Stimulated activated CD8-positive, alpha-beta memory T cell treated with anti-CD3 and anti-CD28 coated beads, Interleukin-12 subunit alpha, Interleukin-12 subunit beta, amount 100 ng/mL, for 1 hour (primary cell): Measurements from ENCODE around the gene CSNK2B.
"Not testable (repeated sequence)": the region's sequence is repeated elsewhere in the genome, so short reads cannot be mapped to it uniquely, and the experiment has no call there.

Experiments
- DNase-seq: peaks from one replicate; pipeline ENCODE4 v3.0.0-alpha.2; 2020; ENCODE audit warnings: low read depth

CSNK2B gene

GRCh38 chr6:31687860-31688693, 22.2 kb downstream of the CSNK2B start:
- DNase-seq = no peak

GRCh38 chr6:31689249-31690110, 23.6 kb downstream of the CSNK2B start:
- DNase-seq = no peak

GRCh38 chr6:31690231-31691077, 24.6 kb downstream of the CSNK2B start:
- DNase-seq = no peak

- DNase-seq = no peak
Observed at GRCh38 chr6:31691078-31691463, 25.2 kb downstream of the CSNK2B start.

GRCh38 chr6:31691564-31692108, 25.8 kb downstream of the CSNK2B start:
- DNase-seq = no peak

- DNase-seq = no peak
Observed at GRCh38 chr6:31692353-31692752, 26.5 kb downstream of the CSNK2B start.

- no peak for DNase-seq
Observed at GRCh38 chr6:31692886-31693285, 27.0 kb downstream of the CSNK2B start.

GRCh38 chr6:31693535-31693934, 27.7 kb downstream of the CSNK2B start:
- DNase-seq = no peak

- no peak for DNase-seq
Observed at GRCh38 chr6:31697555-31697954, 31.7 kb downstream of the CSNK2B start.

- DNase-seq = no peak
Observed at GRCh38 chr6:31700740-31701401, 35.0 kb downstream of the CSNK2B start.

- no peak for DNase-seq
Observed at GRCh38 chr6:31701666-31702404, 36.0 kb downstream of the CSNK2B start.

GRCh38 chr6:31702405-31702818, 36.5 kb downstream of the CSNK2B start:
- no peak for DNase-seq

GRCh38 chr6:31702819-31703716, 37.2 kb downstream of the CSNK2B start, which contains the start of gene ABHD16A:
TSS of gene ABHD16A (minus strand) at chr6:31703324. CDS start at chr6:31703281, 43 bp downstream.
- DNase-seq = peak; percentile 95

- DNase-seq = no peak
Observed at GRCh38 chr6:31705931-31706330, 40.1 kb downstream of the CSNK2B start.

GRCh38 chr6:31706599-31706998, 40.7 kb downstream of the CSNK2B start, which contains the start of gene LY6G6F:
TSS of gene LY6G6F (plus strand) at chr6:31706866. CDS start at chr6:31706907, 41 bp downstream.
- no peak for DNase-seq

- no peak for DNase-seq
Observed at GRCh38 chr6:31707701-31708100, 41.8 kb downstream of the CSNK2B start.

GRCh38 chr6:31708224-31708623, 42.3 kb downstream of the CSNK2B start:
- DNase-seq = no peak

- DNase-seq = not testable (repeated sequence)
Observed at GRCh38 chr6:31709157-31709556, 43.3 kb downstream of the CSNK2B start.

GRCh38 chr6:31710523-31711219, 44.8 kb downstream of the CSNK2B start:
- no peak for DNase-seq
